SU-DHL-6 (cell line): ENCODE data around the gene EHD4.

Experiments
- H2AFZ ChIP-seq: fragments of 200-600 bp; sonication (generic); 2 replicates; pipeline ENCODE4 v1.6.1; 2014; ENCODE audit warnings: low read depth, mild to moderate bottlenecking, moderate library complexity, mixed read lengths, antibody characterized with exemption, low read length; ENCODE audit not compliant: severe bottlenecking
- H3F3A ChIP-seq: fragments of 200-600 bp; shearing (Covaris generic); 2 replicates; pipeline ENCODE4 v1.6.0; 2016; ENCODE audit warnings: antibody characterized with exemption, mild to moderate bottlenecking; ENCODE audit not compliant: insufficient read depth
- H3K27ac ChIP-seq: fragments of 200-600 bp; sonication (generic); 2 replicates; pipeline ENCODE4 v1.5.1; 2016; ENCODE audit warnings: low read depth, mild to moderate bottlenecking, low read length, moderate library complexity, mixed read lengths
- H3K27me3 ChIP-seq: fragments of 200-600 bp; sonication (generic), shearing (Covaris generic); 2 replicates; pipeline ENCODE4 v1.6.0; 2014; ENCODE audit warnings: mild to moderate bottlenecking, low read length
- H3K36me3 ChIP-seq: fragments of 200-600 bp; sonication (generic); 2 replicates; pipeline ENCODE4 v1.6.1; 2014; ENCODE audit warnings: mild to moderate bottlenecking, low read length, mixed read lengths
- H3K4me2 ChIP-seq: fragments of 300-600, 200-600 bp; shearing (Covaris generic), sonication (generic); 2 replicates; pipeline ENCODE4 v1.6.0; 2014; ENCODE audit warnings: low read length, low read depth, mild to moderate bottlenecking; ENCODE audit not compliant: poor library complexity, severe bottlenecking
- H3K4me3 ChIP-seq: fragments of 200-600 bp; sonication (generic); 2 replicates; pipeline ENCODE4 v1.5.1; 2014; ENCODE audit warnings: antibody characterized with exemption, low read length, mild to moderate bottlenecking, mixed read lengths; ENCODE audit not compliant: insufficient read depth, poor library complexity, severe bottlenecking
- H3K79me2 ChIP-seq: fragments of 200-600 bp; sonication (generic); 2 replicates; pipeline ENCODE4 v1.6.1; 2014; ENCODE audit warnings: mild to moderate bottlenecking, low read length, moderate library complexity; ENCODE audit not compliant: insufficient read depth
- H3K9ac ChIP-seq: fragments of 200-600 bp; sonication (generic); 2 replicates; pipeline ENCODE4 v1.7.0; 2014; ENCODE audit warnings: mild to moderate bottlenecking, low read length
- H3K9me2 ChIP-seq: fragments of 200-600 bp; sonication (generic); replicated peaks from 2 replicates; pipeline ENCODE4 v1.6.1; 2014; ENCODE audit warnings: low read length; ENCODE audit not compliant: insufficient read depth
- H3K9me3 ChIP-seq: fragments of 200-600 bp; sonication (generic); 2 replicates; pipeline ENCODE4 v1.6.1; 2014; ENCODE audit warnings: low read length, mixed read lengths; ENCODE audit not compliant: insufficient read depth
- H4K20me1 ChIP-seq: fragments of 200-600 bp; sonication (generic); 2 replicates; pipeline ENCODE4 v1.6.1; 2014; ENCODE audit warnings: low read depth, mild to moderate bottlenecking, antibody characterized with exemption, low read length, moderate library complexity, mixed read lengths
- EZH2phosphoT487 ChIP-seq: fragments of 200-600 bp; sonication (generic), shearing (Covaris generic); conservative IDR thresholded peaks from 2 replicates; pipeline ENCODE4 v1.6.1; 2018; ENCODE audit warnings: mild to moderate bottlenecking, antibody characterized with exemption, low read length, moderate library complexity, mixed read lengths
- TF ChIP-seq, protein P1 (sequence below): fragments of 200-600 bp; sonication (generic); IDR thresholded peaks from one replicate; pipeline ENCODE4 v1.5.1; 2017; ENCODE audit warnings: antibody characterized with exemption, mild to moderate bottlenecking, low read length, moderate library complexity; ENCODE audit not compliant: insufficient read depth, poor library complexity, severe bottlenecking

The EHD4 gene

DNA sequence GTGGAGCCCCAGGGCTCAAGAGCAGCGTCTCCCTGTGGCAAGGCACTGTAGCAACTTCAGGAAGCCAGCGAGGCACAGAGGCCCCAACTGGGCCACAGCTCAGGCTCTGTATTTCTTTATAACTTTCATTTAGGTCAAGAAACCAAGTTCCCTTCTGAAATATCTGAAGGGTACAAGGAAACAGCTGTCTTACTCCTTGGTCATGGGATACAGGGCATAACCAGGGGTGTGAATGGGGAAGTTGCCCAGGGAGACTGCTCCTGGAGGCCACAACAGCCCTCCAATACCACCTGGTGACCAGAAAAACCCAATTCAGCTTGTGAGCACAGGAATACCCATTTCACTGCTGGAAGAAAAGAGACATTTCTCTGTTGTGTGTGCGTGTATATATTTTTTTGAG is 65.2 kb downstream of the EHD4 start:
- Histone ChIP-seq H3K27ac (no peak overlapping the region), H3K9ac (no peak overlapping the region), H3K9me3 (peaks cover 14% of the 10 kb centered on the region; the same call in 1 of the 2 replicates), H4K20me1 (no peaks in the 10 kb centered on the region), H3K9me2 (no peaks in the 10 kb centered on the region), H3K4me3 (no peak overlapping the region), H2AFZ (no peak overlapping the region), H3K4me2 (no peak overlapping the region), H3K36me3 (peaks cover 4% of the 10 kb centered on the region; the same call in 1 of the 2 replicates), H3F3A (no peaks in the 10 kb centered on the region), H3K79me2 (no peaks in the 10 kb centered on the region), H3K27me3 (no peaks in the 10 kb centered on the region)
- no peak for TF ChIP-seq EZH2phosphoT487
- TF ChIP-seq, protein P1, sequence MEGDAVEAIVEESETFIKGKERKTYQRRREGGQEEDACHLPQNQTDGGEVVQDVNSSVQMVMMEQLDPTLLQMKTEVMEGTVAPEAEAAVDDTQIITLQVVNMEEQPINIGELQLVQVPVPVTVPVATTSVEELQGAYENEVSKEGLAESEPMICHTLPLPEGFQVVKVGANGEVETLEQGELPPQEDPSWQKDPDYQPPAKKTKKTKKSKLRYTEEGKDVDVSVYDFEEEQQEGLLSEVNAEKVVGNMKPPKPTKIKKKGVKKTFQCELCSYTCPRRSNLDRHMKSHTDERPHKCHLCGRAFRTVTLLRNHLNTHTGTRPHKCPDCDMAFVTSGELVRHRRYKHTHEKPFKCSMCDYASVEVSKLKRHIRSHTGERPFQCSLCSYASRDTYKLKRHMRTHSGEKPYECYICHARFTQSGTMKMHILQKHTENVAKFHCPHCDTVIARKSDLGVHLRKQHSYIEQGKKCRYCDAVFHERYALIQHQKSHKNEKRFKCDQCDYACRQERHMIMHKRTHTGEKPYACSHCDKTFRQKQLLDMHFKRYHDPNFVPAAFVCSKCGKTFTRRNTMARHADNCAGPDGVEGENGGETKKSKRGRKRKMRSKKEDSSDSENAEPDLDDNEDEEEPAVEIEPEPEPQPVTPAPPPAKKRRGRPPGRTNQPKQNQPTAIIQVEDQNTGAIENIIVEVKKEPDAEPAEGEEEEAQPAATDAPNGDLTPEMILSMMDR: no peak

DNA sequence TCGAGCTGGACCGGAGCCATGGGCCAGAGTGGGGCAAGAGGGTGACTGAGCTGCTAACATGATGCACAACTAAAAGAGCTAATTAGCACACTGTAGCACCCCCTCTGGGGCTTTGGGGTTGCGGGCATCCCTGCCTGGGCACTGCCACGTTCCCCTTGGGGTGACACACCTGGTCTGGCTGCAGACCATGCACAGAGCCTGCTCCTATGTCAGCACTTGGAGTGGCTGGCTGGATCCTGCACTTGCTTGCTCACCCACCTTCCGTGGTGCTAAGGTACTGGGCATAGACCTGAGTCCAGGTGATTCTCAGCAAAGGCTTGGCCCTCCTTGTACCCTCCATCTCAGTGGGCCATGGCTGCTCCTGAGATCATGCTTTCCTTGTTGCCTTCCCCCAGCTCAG is 65.7 kb downstream of the EHD4 start:
- no peak overlapping the region for H3K9ac ChIP-seq
- H3K4me2 ChIP-seq: no peak overlapping the region
- no peak overlapping the region for H3K4me3 ChIP-seq
- H3K79me2 ChIP-seq: no peaks in the 10 kb centered on the region
- no peak for TF ChIP-seq EZH2phosphoT487
- TF ChIP-seq, protein P1: no peak
- H3K36me3 ChIP-seq: peaks cover 4% of the 10 kb centered on the region; the same call in 1 of the 2 replicates
- peaks cover 14% of the 10 kb centered on the region; the same call in 1 of the 2 replicates for H3K9me3 ChIP-seq
- no peak overlapping the region for H2AFZ ChIP-seq
- H4K20me1 ChIP-seq: no peaks in the 10 kb centered on the region
- H3F3A ChIP-seq: no peaks in the 10 kb centered on the region
- H3K27ac ChIP-seq: no peak overlapping the region
- no peaks in the 10 kb centered on the region for H3K27me3 ChIP-seq
- no peaks in the 10 kb centered on the region for H3K9me2 ChIP-seq

DNA sequence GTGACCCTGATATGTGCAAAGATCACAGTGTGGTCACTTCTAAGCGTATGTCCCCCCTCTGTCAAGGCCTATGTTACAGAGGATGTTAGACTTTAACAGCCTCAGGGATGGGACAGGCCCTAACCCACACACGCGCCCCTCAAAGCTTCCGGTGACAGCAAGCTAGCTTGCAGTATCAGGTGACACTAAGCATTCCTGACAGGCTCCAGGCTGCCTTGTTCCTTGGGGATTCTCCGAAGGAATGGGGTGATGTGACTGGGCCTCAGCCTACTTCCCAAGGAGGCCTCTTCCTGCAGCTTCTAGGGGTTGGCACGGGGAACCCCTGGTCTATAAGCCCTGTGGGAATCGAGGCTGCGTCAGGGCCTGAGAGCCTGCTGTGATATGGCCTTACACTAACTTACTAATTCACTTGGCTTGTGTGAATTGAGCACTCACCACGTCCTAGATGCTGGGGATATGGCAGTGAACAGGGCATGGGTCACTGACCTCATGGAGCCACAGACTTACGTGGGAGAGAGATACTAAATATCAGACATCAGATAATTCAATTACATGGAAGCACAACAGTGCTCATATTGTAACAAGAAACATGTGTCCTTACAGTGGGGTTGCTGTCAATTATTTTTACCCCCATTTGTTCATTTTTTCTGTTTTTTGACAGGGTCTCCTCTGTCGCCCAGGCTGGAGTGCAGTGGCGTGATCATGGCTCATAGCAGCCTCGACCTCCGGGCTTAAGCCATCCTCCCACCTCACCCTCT is 67.1 kb downstream of the EHD4 start:
- H3K79me2 ChIP-seq: no peaks in the 10 kb centered on the region
- TF ChIP-seq, protein P1: no peak
- TF ChIP-seq EZH2phosphoT487: no peak
- H3K36me3 ChIP-seq: peaks cover 4% of the 10 kb centered on the region; the same call in 1 of the 2 replicates
- peaks cover 14% of the 10 kb centered on the region; the same call in 1 of the 2 replicates for H3K9me3 ChIP-seq
- no peak overlapping the region for H3K4me2 ChIP-seq
- no peaks in the 10 kb centered on the region for H4K20me1 ChIP-seq
- H3K27me3 ChIP-seq: no peaks in the 10 kb centered on the region
- H3K27ac ChIP-seq: no peak overlapping the region
- no peak overlapping the region for H3K9ac ChIP-seq
- no peaks in the 10 kb centered on the region for H3K9me2 ChIP-seq
- H2AFZ ChIP-seq: no peak overlapping the region
- no peaks in the 10 kb centered on the region for H3F3A ChIP-seq
- H3K4me3 ChIP-seq: no peak overlapping the region
